Right ventricle myocardium inferior (tissue), 1 donor: ENCODE results near the gene CBX3. TPM values are rescaled to one million over a fixed set of nuclear protein-coding genes. Genes with fewer than 3 reads are reported as not detected.

Experiments used
- ATAC-seq: fragments of 200-7000 bp; cut with Tn5 transposase; one replicate; pipeline ENCODE4 v1.9.1; 2020; ENCODE audit warnings: mild to moderate bottlenecking, moderate library complexity
- DNase-seq: peaks from one replicate; pipeline ENCODE4 v3.0.0; 2021; ENCODE audit errors: missing footprints
- intact Hi-C: fragments of 100-400 bp; cut with DNase I; formaldehyde crosslinking; loops from one replicate; pipeline ENCODE4 v1.11.0; 2022
- total RNA-seq: library from RNA; stranded (reverse); fragmentation: NEBNext Ultra II Directional; extraction: Animal tissue kit (Norgen Biotek cat#: 25700); gene quantifications from one replicate; pipeline ENCODE4 v1.2.1, GENCODE V29; 2021
- donor health status: DM: no; HTN: yes; CAD: no; lungs with severe emphysema.

CBX3 gene
- total RNA-seq, 1 donor from 2014 or later = 59.3 TPM

- intact Hi-C loops = no loop called here
- DNase-seq (no peak), ATAC-seq (no peak)
Measured at GRCh38 chr7:26195867-26196657, 5.5 kb upstream of the CBX3 start.

DNA sequence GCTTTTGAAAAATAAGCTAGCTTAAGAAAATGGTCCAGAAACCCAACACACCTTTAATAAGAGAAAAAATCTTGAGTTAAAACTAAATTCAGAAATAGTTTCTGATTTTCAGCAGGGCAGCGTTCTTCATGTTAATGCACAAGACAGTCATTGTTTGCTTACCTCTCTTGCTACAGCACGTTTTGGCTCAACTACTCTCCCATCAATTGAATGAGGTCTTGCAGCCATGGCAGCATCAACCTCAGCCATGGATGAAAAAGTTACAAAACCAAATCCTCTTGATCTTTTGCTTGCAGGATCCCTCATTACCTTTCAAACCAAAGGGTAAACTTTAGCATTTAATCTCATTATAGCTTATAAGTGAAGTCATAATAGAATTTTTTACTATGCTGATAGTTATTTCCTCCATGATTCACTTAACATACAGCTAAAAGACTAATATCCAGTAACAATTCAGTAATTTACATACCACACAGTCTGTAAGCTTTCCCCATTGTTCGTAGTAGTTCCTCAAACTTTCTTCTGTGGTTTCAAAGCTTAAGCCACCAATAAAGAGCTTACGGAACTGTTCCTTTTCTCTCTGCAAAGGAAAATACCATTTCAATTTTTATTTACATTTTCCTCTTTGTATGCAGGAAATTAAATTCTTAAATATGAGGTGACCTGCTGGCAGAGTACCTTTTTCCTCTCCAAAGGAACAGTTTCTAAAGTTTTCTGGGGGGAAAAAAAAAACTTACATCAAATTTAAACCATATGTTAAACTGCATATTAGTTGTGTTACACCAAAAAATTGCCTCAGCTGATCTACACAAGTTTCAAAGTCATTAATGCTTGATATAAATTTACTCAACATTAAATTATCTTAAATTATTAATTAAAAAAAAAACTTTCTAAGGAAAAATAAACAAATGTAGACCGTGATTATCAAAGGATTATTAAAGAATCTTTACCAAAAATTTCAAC is 4.1 kb upstream of the CBX3 start:
- DNase-seq (no peak), ATAC-seq (no peak)
- intact Hi-C loops = no loop called here

- DNase-seq (no peak), ATAC-seq (no peak)
- intact Hi-C loops = no loop called here
Measured at GRCh38 chr7:26198133-26198780, 3.3 kb upstream of the CBX3 start.

DNA sequence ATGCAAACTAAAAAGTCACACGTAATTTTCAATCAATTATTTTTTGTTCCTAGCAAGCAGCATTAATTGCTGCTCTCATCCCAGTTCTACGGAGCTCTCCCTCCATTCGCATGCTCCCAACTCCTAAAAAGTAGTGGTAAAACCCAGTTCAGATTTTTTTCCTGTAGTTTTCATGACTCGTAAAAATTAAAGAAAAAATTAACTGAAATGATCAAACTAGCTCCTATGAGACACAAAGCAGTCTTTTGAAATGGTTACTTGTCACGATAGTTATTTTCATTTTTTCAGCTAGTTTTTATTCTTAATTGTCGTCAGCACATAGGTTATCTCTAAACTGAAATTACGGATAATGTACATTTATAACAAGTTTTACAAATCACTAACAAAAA is 2.8 kb upstream of the CBX3 start:
- intact Hi-C loops = no loop called here
- ATAC-seq (no peak), DNase-seq (no peak)

DNA sequence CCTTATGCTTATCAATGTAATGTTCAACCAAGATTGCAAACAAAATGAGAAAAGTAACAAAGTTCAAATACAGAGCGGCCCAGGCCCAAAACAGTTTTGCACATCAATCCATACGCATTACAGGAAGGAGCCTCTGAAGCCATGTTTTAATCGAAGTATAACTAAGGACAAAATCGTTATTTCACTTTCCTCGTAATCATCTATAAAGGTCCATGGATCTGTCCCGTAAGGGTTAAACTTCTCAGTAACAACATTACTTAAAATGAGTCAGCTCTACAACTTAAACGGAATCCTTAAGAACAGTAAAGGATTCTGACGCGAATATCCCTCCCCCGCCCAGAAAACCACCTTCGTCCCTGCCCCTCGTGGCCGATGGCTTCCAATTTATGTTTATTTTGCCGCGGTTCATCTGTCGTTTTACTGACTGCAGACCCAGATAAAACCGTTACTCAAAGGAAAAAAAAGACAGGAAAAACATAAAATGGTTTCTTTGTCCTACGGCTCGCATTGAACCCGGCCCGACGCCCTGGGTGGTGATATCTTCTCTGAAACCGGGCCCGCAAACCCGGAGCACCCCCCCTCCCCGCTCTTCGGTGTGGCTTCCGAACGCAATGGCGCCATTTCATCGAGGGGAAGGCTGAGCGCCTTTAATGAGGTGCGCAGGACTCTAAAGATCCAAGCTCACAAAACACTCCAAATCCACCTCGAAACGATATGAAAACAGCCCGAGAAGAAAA is 2.1 kb upstream of the CBX3 start:
- intact Hi-C loops = no loop called here
- DNase-seq (peak; percentile 79), ATAC-seq (no peak)

DNA sequence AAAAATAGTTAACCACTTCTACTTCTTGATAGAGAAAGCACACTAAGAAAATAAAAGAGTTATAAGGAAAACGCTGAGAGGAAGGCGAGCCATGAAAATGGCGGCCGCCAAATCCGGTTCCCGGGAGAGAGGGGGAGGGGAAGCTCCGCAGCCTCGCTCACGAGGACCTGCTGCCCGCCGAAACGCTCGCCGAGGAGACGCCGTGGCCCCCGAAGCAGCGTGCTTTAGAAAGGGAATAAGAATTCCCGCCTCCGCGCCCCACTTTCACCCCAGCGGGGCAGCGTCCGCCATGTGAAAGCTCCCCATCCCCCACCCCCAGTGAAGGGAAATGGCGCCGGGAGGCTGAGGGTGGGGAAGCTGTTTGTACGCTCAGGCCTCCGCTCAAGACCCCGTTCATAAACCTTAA is 1.5 kb upstream of the CBX3 start:
- intact Hi-C loops = no loop called here

DNA sequence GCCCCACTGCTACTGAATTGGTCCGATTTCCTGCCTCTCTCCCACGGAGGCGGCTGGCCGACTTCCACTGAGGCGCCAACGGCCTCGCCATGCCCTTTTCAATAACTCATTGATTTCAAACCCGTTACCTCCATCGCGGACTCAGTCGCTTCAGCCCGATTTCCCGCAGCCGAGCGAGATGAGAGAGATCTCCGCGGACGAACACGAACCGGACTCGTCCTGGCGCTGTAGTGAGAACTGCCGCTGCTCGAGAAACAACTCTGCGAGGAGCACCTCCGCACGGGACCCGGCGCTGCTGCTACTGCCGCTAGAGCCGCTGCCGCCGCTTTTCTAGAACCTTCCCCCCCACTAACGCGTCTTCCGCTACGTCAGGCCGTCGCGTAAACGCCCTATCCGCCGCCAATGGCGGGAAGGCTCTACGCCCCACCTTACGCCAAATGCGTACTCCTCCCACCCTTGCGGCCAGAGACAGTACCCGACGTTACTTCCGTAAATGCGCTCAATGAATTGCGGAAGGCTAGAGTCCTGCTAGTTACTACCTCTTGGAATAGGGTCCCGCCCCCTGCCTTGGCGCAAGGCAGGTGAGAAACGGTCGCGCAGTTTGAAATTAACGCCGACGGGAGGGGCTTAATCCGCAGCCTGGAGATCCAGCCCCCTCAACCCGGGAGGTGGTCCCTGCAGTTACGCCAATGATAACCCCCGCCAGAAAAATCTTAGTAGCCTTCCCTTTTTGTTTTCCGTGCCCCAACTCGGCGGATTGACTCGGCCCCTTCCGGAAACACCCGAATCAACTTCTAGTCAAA is 900 bp upstream of the CBX3 start, which contains the start of gene HNRNPA2B1:
HNRNPA2B1 (minus strand) TSS at position 303 of the 803 bp plus-strand sequence; CDS start at position 134, 169 bp downstream.
- ATAC-seq (peak; percentile 90), DNase-seq (peak; percentile 98)
- intact Hi-C loops = no loop called here

More for the DNA sequence above, 1.5 kb upstream of the CBX3 start:
- peak; percentile 86 for DNase-seq
- ATAC-seq = peak; percentile 18

DNA sequence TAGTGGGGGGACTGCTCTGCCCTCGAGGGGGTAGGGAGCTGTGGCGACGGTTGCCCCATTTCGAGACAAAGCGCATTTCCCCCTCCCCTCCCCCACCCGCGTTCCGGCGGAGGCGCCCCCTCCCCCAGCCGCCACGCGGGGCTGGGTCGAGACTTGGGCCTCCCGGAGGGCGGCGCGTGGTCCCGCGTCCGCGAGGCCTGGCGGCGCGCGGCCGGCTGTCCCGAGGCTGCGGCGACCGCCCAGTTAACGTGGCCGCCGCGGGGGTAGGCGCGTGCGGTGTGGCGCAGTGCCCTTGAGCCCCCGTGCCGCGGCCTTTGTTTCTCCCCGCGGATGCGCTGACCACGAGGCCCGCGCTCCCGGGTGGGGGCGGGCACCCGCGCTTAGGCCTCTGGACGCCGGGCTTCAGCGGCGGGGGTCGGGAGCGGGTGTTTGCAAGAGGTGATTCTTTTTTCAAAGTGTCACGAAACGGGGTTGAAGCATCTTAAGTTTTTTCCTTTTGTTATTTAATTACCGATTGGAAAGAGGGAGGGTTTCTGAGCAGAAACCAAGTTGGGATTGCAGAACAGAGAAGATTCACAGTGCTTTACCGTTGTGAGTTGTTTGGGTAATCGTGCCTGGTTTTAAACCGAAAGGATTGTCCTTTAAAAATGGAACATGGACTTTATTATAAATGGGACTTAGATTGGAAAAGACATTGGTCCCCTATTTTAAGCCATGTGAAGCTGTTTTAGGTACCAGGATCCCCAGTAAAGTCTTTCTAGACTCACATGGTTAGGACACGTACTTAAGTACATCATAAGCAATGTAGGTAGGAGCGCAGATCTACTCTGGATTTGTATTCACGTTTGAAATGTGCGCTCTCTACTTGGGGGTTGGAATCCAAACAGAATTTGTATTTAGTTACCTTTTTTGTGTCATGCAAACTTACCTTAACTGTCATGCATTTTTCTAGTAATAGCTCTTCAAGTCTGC is 760 bp downstream of the CBX3 start:
- peak; percentile 75 for DNase-seq
- intact Hi-C loops = no loop called here
- peak; percentile 9 for ATAC-seq

GRCh38 chr7:26203016-26203415 is 1.5 kb downstream of the CBX3 start:
- DNase-seq = no peak
- intact Hi-C loops = no loop called here
- no peak for ATAC-seq

- DNase-seq (no peak), ATAC-seq (no peak)
- intact Hi-C loops = no loop called here
Measured at GRCh38 chr7:26208040-26208439, 6.5 kb downstream of the CBX3 start.

GRCh38 chr7:26212921-26213718 is 11.6 kb downstream of the CBX3 start:
- DNase-seq = no peak
- intact Hi-C loops = no loop called here
- ATAC-seq = no peak

- intact Hi-C loops = no loop called here
- no peak for DNase-seq
- ATAC-seq = no peak
Measured at GRCh38 chr7:26213807-26214515, 12.4 kb downstream of the CBX3 start.

- ATAC-seq (no peak), DNase-seq (no peak)
- intact Hi-C loops = no loop called here
Measured at GRCh38 chr7:26216049-26216448, 14.5 kb downstream of the CBX3 start.

DNA sequence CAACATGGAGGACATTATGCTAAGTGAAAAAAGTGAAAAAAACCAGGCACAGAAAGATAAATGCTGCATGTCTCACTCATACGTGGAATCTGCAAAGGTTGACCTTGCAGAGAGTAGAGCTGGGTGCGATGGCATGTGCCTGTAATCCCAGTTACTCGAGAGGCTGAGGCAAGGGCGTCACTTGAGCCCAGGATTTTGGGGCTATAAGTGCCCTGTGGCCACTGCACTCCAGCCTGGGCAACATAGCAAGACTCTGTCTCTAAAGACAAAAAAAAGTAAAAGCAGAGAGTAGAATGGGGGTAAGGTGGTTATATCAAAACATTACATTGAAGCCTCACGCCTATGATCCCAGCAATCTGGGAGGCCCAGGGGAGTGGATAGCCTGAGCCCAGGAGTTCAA is 22.8 kb downstream of the CBX3 start:
- intact Hi-C loops = no loop called here
- ATAC-seq (no peak), DNase-seq (no peak)

GRCh38 chr7:26227987-26228386 is 26.4 kb downstream of the CBX3 start:
- no peak for DNase-seq
- intact Hi-C loops = no loop called here
- no peak for ATAC-seq
